A673 (cell line): ENCODE measurements around the gene HDAC1. TPM values are rescaled to one million over a fixed set of nuclear protein-coding genes. Genes with fewer than 3 reads are reported as not detected.

Experiments used
- BruUV-seq: library from RNA; stranded (reverse); fragments of 400-500 nt; replicated peaks from 2 replicates; lab custom pipeline; 2021; lab: Mats Ljungman, UMichigan
- CTCF ChIA-PET: fragments of 300-600 bp; sonication (Branson Sonifier 250); formaldehyde crosslinking; loops from one replicate; lab custom pipeline; 2022; ENCODE audit warnings: antibody characterized with exemption; lab: Charles Lee
- POLR2A ChIA-PET: fragments of 300-600 bp; sonication (Branson Sonifier 250); formaldehyde crosslinking; loops from one replicate; lab custom pipeline; 2022; ENCODE audit warnings: antibody characterized with exemption; ENCODE audit not compliant: low non-redundant PET; lab: Charles Lee
- DNase-seq: peaks from one replicate; pipeline ENCODE4 v3.0.0-alpha.2; 2015; ENCODE audit warnings: low spot score
- H3K27ac ChIP-seq: fragments of 200-600 bp; sonication (generic); 2 replicates; pipeline ENCODE4 v1.5.1; 2016; ENCODE audit warnings: mixed run types, low read depth, mild to moderate bottlenecking, mixed read lengths, antibody characterized with exemption, low read length; ENCODE audit not compliant: poor library complexity, severe bottlenecking
- H3K27me3 ChIP-seq: fragments of 200-600 bp; sonication (generic); replicated peaks from 2 replicates; pipeline ENCODE4 v1.6.1; 2017; ENCODE audit warnings: mixed run types, low read depth, mild to moderate bottlenecking, mixed read lengths, antibody characterized with exemption, low read length; ENCODE audit not compliant: insufficient read depth, poor library complexity
- H3K36me3 ChIP-seq: fragments of 200-600 bp; sonication (generic); 2 replicates; pipeline ENCODE4 v1.6.1; 2016; ENCODE audit warnings: mixed run types, mild to moderate bottlenecking, mixed read lengths, antibody characterized with exemption, low read length; ENCODE audit not compliant: insufficient read depth, poor library complexity, severe bottlenecking
- H3K4me1 ChIP-seq: fragments of 200-600 bp; sonication (generic); 2 replicates; pipeline ENCODE4 v1.6.1; 2017; ENCODE audit warnings: mixed run types, mild to moderate bottlenecking, mixed read lengths, antibody characterized with exemption, low read length; ENCODE audit not compliant: insufficient read depth, poor library complexity, severe bottlenecking
- H3K4me3 ChIP-seq: fragments of 200-600 bp; sonication (generic); 2 replicates; pipeline ENCODE4 v1.5.1; 2016; ENCODE audit warnings: low read depth, mixed run types, mild to moderate bottlenecking, mixed read lengths, low read length; ENCODE audit not compliant: poor library complexity, severe bottlenecking
- H3K9me3 ChIP-seq: fragments of 200-600 bp; sonication (generic); 2 replicates; pipeline ENCODE4 v1.6.1; 2016; ENCODE audit warnings: mixed run types, low read depth, mild to moderate bottlenecking, mixed read lengths, antibody characterized with exemption, low read length; ENCODE audit not compliant: poor library complexity, severe bottlenecking
- EZH2 ChIP-seq: fragments of 200-600 bp; sonication (generic); IDR thresholded peaks from 2 replicates; pipeline ENCODE4 v1.6.1; 2017; ENCODE audit warnings: borderline replicate concordance, low read depth, mild to moderate bottlenecking, mixed read lengths, antibody characterized with exemption, low read length; ENCODE audit not compliant: poor library complexity, severe bottlenecking
- intact Hi-C: fragments of 100-400 bp; cut with micrococcal nuclease; formaldehyde crosslinking; loops from one replicate; pipeline ENCODE4 v1.10.0; 2022; ENCODE audit not compliant: unreplicated experiment
- total RNA-seq: library from RNA; stranded (reverse); gene quantifications from 2 replicates; pipeline ENCODE4 v1.2.3, GENCODE V29; 2021
- TF ChIP-seq, protein P1 (sequence below): fragments of 300-800, 200-600 bp; sonication (generic); conservative IDR thresholded peaks from 2 replicates; pipeline ENCODE4 v1.5.1; 2017; ENCODE audit warnings: low read depth, mild to moderate bottlenecking, antibody characterized with exemption, low read length, moderate library complexity, mixed read lengths

HDAC1 gene
- total RNA-seq, 1 experiment from 2014 or later = 195 TPM

DNA sequence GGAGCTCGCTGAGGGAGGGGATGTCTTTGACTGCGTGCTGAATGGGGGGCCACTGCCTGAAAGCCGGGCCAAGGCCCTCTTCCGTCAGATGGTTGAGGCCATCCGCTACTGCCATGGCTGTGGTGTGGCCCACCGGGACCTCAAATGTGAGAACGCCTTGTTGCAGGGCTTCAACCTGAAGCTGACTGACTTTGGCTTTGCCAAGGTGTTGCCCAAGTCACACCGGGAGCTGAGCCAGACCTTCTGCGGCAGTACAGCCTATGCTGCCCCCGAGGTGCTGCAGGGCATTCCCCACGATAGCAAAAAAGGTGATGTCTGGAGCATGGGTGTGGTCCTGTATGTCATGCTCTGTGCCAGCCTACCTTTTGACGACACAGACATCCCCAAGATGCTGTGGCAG lies 71.8 kb downstream of the HDAC1 start:
- H3K4me1 ChIP-seq = peaks cover 9% of the 10 kb centered on the region
- H3K9me3 ChIP-seq = no peaks in the 10 kb centered on the region
- H3K27ac ChIP-seq = no peak overlapping the region
- ChIA-PET POLR2A (interaction anchor here (0.6 kb wide), 1 partner anchor 36 kb away, joined by 3 read pairs; no protein-coding TSS in a partner anchor), CTCF (no interaction called here)
- TF ChIP-seq EZH2 = no peak
- TF ChIP-seq, protein P1, sequence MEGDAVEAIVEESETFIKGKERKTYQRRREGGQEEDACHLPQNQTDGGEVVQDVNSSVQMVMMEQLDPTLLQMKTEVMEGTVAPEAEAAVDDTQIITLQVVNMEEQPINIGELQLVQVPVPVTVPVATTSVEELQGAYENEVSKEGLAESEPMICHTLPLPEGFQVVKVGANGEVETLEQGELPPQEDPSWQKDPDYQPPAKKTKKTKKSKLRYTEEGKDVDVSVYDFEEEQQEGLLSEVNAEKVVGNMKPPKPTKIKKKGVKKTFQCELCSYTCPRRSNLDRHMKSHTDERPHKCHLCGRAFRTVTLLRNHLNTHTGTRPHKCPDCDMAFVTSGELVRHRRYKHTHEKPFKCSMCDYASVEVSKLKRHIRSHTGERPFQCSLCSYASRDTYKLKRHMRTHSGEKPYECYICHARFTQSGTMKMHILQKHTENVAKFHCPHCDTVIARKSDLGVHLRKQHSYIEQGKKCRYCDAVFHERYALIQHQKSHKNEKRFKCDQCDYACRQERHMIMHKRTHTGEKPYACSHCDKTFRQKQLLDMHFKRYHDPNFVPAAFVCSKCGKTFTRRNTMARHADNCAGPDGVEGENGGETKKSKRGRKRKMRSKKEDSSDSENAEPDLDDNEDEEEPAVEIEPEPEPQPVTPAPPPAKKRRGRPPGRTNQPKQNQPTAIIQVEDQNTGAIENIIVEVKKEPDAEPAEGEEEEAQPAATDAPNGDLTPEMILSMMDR = no peak
- no peak for DNase-seq
- peaks cover 27% of the 10 kb centered on the region for H3K36me3 ChIP-seq
- H3K27me3 ChIP-seq = no peaks in the 10 kb centered on the region
- no peak overlapping the region for H3K4me3 ChIP-seq
- intact Hi-C loops = no loop called here
- BruUV-seq = no TSS peak

DNA sequence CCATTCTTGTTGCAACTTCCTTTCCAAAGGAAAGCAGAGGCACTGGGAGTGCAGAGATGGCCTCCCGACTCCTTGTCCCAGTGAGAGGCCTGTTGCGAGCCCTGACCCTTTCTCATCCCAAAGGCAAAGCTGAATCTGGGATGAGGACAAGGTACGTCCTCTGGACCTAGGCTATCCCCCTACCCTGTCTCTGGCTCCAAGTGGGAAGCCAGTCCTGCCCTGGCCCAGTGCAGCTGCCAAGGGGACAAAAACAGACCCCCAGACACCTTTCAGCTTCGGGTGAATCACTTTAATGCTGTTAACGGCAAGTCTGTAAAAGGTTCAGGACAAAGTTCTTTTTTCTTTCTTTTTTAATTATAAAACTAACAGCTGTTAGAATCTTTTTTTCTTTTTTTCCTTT lies 73.0 kb downstream of the HDAC1 start:
- no peak for DNase-seq
- TF ChIP-seq, protein P1 = no peak
- no peak for TF ChIP-seq EZH2
- no peaks in the 10 kb centered on the region for H3K27me3 ChIP-seq
- intact Hi-C loops = no loop called here
- no TSS peak for BruUV-seq
- no peak overlapping the region for H3K27ac ChIP-seq
- ChIA-PET POLR2A (interaction anchor here (0.6 kb wide), 1 partner anchor 9 kb away, joined by 14 read pairs; no protein-coding TSS in a partner anchor), CTCF (no interaction called here)
- H3K4me3 ChIP-seq = no peak overlapping the region
- peaks cover 32% of the 10 kb centered on the region for H3K36me3 ChIP-seq
- peaks cover 9% of the 10 kb centered on the region for H3K4me1 ChIP-seq
- no peaks in the 10 kb centered on the region for H3K9me3 ChIP-seq

DNA sequence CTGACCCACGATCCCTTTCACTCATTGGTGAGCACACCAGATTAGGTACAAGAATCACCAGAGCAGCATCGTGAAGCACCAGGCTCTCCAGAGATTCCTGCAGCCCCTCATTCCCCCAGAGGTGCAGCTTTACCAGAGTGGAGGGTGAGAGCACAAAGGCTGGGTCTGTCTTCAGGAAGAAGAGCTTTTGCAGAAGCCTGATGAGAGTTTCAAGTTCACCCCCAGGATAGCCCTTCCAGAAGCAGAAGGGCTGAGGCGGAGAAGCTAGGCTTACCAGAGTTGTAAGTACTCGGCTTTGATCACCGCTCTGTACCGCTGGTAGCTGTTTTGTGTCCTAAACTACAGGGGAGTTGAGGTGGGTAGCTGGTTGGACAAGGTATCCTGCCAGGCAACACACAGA lies 73.6 kb downstream of the HDAC1 start:
- no TSS peak for BruUV-seq
- no peaks in the 10 kb centered on the region for H3K9me3 ChIP-seq
- no peak overlapping the region for H3K27ac ChIP-seq
- no peaks in the 10 kb centered on the region for H3K27me3 ChIP-seq
- peaks cover 9% of the 10 kb centered on the region for H3K4me1 ChIP-seq
- DNase-seq = no peak
- peaks cover 32% of the 10 kb centered on the region for H3K36me3 ChIP-seq
- TF ChIP-seq EZH2 = no peak
- TF ChIP-seq, protein P1 = no peak
- POLR2A ChIA-PET = no interaction called here
- CTCF ChIA-PET = no interaction called here
- intact Hi-C loops = no loop called here
- H3K4me3 ChIP-seq = no peak overlapping the region
